ENCODE measurements around the gene SYNE4.
A peak's percentile ranks its signal among the peaks of the same experiment; 100 is the strongest.
"Not testable (repeated sequence)": the region's sequence is repeated elsewhere in the genome, so short reads cannot be mapped to it uniquely, and the experiment has no call there.

The SYNE4 gene

GRCh38 chr19:36046443-36047050 is 37.9 kb upstream of the SYNE4 start:
- Histone ChIP-seq H3K9me3 (ENCODE audit: low read depth, low read length) (no peaks in the 10 kb centered on the region), H3K4me3 (no peak overlapping the region), H3K9ac (ENCODE audit: insufficient read length) (no peak overlapping the region), H3K36me3 (ENCODE audit: insufficient read depth, low read length) (no peaks in the 10 kb centered on the region), H3K27ac (no peak overlapping the region)
- TF ChIP-seq POLR2AphosphoS5 (IDR thresholded peaks at IDR 0.05; ENCODE audit: borderline replicate concordance, low read depth, low read length), result no peak
- TF ChIP-seq EZH2 (IDR thresholded peaks at IDR 0.05), result no peak
- no peak for TF ChIP-seq FOXP2 (optimal IDR thresholded peaks at IDR 0.05; ENCODE audit: control extremely low read depth, extremely low read length, insufficient read depth)
- DNase-seq (ENCODE audit: low read depth, low spot score), result no peak

- DNase-seq (ENCODE audit: low read depth, low spot score), result no peak
- no peak overlapping the region for H3K4me3 ChIP-seq
- H3K9me3 ChIP-seq (ENCODE audit: low read depth, low read length), result no peaks in the 10 kb centered on the region
- no peak overlapping the region for H3K27ac ChIP-seq
- no peak for TF ChIP-seq EZH2 (IDR thresholded peaks at IDR 0.05)
- no peak for TF ChIP-seq POLR2AphosphoS5 (IDR thresholded peaks at IDR 0.05; ENCODE audit: borderline replicate concordance, low read depth, low read length)
- no peak overlapping the region for H3K9ac ChIP-seq (ENCODE audit: insufficient read length)
- H3K36me3 ChIP-seq (ENCODE audit: insufficient read depth, low read length), result no peaks in the 10 kb centered on the region
These were observed 35.3 kb upstream of the SYNE4 start for GRCh38 chr19:36043952-36044351.

- H3K9ac ChIP-seq (ENCODE audit: insufficient read length), result no peak overlapping the region
- peak overlapping the region; percentile 73 for H3K27ac ChIP-seq
- H3K4me3 ChIP-seq, result no peak overlapping the region
- no peaks in the 10 kb centered on the region for H3K36me3 ChIP-seq (ENCODE audit: insufficient read depth, low read length)
- no peak for DNase-seq (ENCODE audit: low read depth, low spot score)
- no peak for TF ChIP-seq POLR2AphosphoS5 (IDR thresholded peaks at IDR 0.05; ENCODE audit: borderline replicate concordance, low read depth, low read length)
- TF ChIP-seq EZH2 (IDR thresholded peaks at IDR 0.05), result no peak
- TF ChIP-seq FOXP2 (optimal IDR thresholded peaks at IDR 0.05; ENCODE audit: control extremely low read depth, extremely low read length, insufficient read depth), result no peak
- no peaks in the 10 kb centered on the region for H3K9me3 ChIP-seq (ENCODE audit: low read depth, low read length)
These were observed 33.2 kb upstream of the SYNE4 start for GRCh38 chr19:36041831-36042230.

- not testable (repeated sequence) for DNase-seq (ENCODE audit: low read depth, low spot score); H3K4me3 ChIP-seq; H3K36me3 ChIP-seq (ENCODE audit: insufficient read depth, low read length); H3K9me3 ChIP-seq (ENCODE audit: low read depth, low read length); H3K9ac ChIP-seq (ENCODE audit: insufficient read length)
- peak overlapping the region; percentile 73; the same call in 1 of the 2 replicates for H3K27ac ChIP-seq
These were observed 32.5 kb upstream of the SYNE4 start for GRCh38 chr19:36041092-36041491.

- DNase-seq (ENCODE audit: low read depth, low spot score), result no peak
- Histone ChIP-seq H3K4me3 (no peak overlapping the region), H3K27ac (no peak overlapping the region), H3K9ac (ENCODE audit: insufficient read length) (no peak overlapping the region), H3K36me3 (ENCODE audit: insufficient read depth, low read length) (no peaks in the 10 kb centered on the region), H3K9me3 (ENCODE audit: low read depth, low read length) (no peaks in the 10 kb centered on the region)
- no peak for TF ChIP-seq FOXP2 (optimal IDR thresholded peaks at IDR 0.05; ENCODE audit: control extremely low read depth, extremely low read length, insufficient read depth)
- TF ChIP-seq EZH2 (IDR thresholded peaks at IDR 0.05), result no peak
- TF ChIP-seq POLR2AphosphoS5 (IDR thresholded peaks at IDR 0.05; ENCODE audit: borderline replicate concordance, low read depth, low read length), result no peak
These were observed 31.9 kb upstream of the SYNE4 start for GRCh38 chr19:36040495-36040894.

GRCh38 chr19:36032251-36033104 is 23.9 kb upstream of the SYNE4 start, which contains the start of gene CLIP3:
Gene CLIP3 (minus strand): TSS chr19:36032873. CDS start chr19:36032357, 516 bp downstream.
- Histone ChIP-seq H3K9ac (ENCODE audit: insufficient read length) (peak within 1 kb of the TSS; percentile 0), H3K27ac (no peak within 1 kb of the TSS), H3K4me3 (peak within 1 kb of the TSS; percentile 71), H3K36me3 (ENCODE audit: insufficient read depth, low read length) (no peaks in the 10 kb centered on the region), H3K9me3 (ENCODE audit: low read depth, low read length) (no peaks in the 10 kb centered on the region)
- TF ChIP-seq EZH2 (IDR thresholded peaks at IDR 0.05), result no peak
- peak; percentile 42; the same call in 1 of the 2 replicates for TF ChIP-seq POLR2AphosphoS5 (IDR thresholded peaks at IDR 0.05; ENCODE audit: borderline replicate concordance, low read depth, low read length)
- no peak for DNase-seq (ENCODE audit: low read depth, low spot score)

- no peak for DNase-seq (ENCODE audit: low read depth, low spot score)
- H3K4me3 ChIP-seq, result no peak overlapping the region
- no peaks in the 10 kb centered on the region for H3K9me3 ChIP-seq (ENCODE audit: low read depth, low read length)
- H3K36me3 ChIP-seq (ENCODE audit: insufficient read depth, low read length), result no peaks in the 10 kb centered on the region
- H3K27ac ChIP-seq, result no peak overlapping the region
- TF ChIP-seq EZH2 (IDR thresholded peaks at IDR 0.05), result no peak
- TF ChIP-seq FOXP2 (optimal IDR thresholded peaks at IDR 0.05; ENCODE audit: control extremely low read depth, extremely low read length, insufficient read depth), result no peak
- no peak for TF ChIP-seq POLR2AphosphoS5 (IDR thresholded peaks at IDR 0.05; ENCODE audit: borderline replicate concordance, low read depth, low read length)
- H3K9ac ChIP-seq (ENCODE audit: insufficient read length), result no peak overlapping the region
These were observed 22.7 kb upstream of the SYNE4 start for GRCh38 chr19:36031308-36031707.

- H3K9ac ChIP-seq (ENCODE audit: insufficient read length), result no peak overlapping the region
- H3K4me3 ChIP-seq, result no peak overlapping the region
- no peak for DNase-seq (ENCODE audit: low read depth, low spot score)
- H3K27ac ChIP-seq, result no peak overlapping the region
- H3K36me3 ChIP-seq (ENCODE audit: insufficient read depth, low read length), result no peaks in the 10 kb centered on the region
- H3K9me3 ChIP-seq (ENCODE audit: low read depth, low read length), result no peaks in the 10 kb centered on the region
- TF ChIP-seq POLR2AphosphoS5 (IDR thresholded peaks at IDR 0.05; ENCODE audit: borderline replicate concordance, low read depth, low read length), result no peak
- no peak for TF ChIP-seq EZH2 (IDR thresholded peaks at IDR 0.05)
- TF ChIP-seq FOXP2 (optimal IDR thresholded peaks at IDR 0.05; ENCODE audit: control extremely low read depth, extremely low read length, insufficient read depth), result no peak
These were observed 21.9 kb upstream of the SYNE4 start for GRCh38 chr19:36030264-36031148.
